Articular chondrocyte of knee joint (primary cell): ENCODE data around the gene DHX16. TPM values are rescaled to one million over a fixed set of nuclear protein-coding genes. Genes with fewer than 3 reads are reported as not detected.

Experiments used
- total RNA-seq: library from RNA; depleted of rRNA; stranded (reverse); fragments of >200 nt; gene quantifications from 2 replicates; pipeline ENCODE4 v1.2.3, GENCODE V29; 2012

The DHX16 gene
- 22.9 and 23.0 TPM in 2 replicates for total RNA-seq

DNA sequence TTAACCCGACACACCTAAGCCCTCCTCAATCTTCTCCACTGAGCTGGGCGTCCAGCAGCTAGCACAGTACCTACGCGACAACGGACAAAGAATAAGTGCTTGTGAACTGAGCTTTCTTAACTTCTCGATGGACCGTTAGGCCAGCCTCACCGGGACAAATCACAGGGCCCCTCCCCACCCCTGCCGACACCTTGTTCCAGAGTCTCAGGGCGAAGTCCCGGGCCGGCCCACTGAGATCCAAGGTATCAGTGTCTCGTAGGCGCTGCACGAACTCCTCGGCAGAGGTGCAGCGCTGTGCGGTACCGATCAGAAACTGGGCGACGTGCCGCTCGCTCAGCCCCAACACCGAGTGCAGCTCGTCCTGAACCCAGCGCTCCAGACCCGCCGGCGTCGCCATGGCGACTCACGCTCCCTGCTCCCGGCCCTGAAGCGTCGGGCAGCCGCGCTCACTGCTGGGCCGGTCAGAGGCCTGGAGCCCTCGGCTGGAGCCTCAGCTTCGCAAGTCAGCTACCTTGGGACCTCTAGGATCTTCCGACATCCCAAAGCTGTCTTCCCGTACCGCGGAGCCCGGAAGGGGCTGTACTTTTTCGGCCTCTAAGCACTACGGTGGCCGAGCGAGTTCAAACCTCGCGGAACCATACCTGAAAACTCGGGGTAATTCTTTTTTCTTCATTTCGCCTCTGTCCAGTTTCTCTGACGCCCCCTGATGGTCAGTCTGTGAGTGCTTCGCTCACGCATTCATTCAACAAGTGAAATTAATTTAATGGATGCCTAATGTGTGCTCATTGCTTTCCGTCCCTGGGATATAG lies at the start of gene DHX16:
DHX16 (minus strand) TSS at position 562 of the 809 bp plus-strand sequence; CDS start at position 397, 165 bp downstream.

GRCh38 chr6:30719791-30720737 lies 47.3 kb upstream of the DHX16 start, which contains the start of gene TUBB:
TSS of gene TUBB (plus strand) at chr6:30720352. CDS start at chr6:30720507, 155 bp downstream.

DNA sequence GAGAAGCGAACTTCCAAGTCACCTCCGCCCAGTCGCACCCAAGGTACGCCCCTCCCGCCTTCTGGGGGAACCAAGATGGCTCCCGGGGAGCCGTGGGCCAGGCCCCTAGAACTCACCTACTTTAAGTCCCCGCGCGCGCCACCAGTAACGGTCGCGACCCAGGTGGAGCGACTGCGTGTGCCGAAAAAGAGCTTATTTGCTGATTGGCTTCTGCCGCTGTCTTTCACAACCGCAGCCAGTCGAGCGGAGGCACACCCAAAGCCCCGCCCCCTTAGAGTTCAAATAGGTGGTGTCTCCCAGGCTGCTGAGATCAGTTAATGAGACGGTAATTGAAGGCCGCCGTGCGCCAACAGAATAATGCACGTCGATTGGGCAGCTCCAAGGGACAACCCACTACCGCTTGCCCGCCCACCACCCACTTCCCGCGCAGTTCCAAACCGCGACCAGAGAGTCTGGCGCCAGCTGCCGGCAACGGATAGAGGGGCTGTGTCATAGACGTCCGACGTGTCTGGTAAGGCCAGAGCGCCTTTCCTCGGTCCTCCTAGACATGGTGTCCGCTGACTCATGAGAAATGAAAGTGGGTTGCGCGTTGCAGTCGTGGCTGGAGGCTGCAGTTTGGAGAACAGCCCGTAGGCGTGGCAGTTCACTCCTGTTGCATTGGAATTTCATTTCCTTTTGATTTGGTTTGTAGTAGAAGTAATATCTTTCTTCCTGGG lies 44.5 kb upstream of the DHX16 start, which contains the start of gene MDC1:
MDC1 (minus strand) TSS at position 153 of the 716 bp plus-strand sequence. CDS start 2,106 bp downstream, outside the sequence.

DNA sequence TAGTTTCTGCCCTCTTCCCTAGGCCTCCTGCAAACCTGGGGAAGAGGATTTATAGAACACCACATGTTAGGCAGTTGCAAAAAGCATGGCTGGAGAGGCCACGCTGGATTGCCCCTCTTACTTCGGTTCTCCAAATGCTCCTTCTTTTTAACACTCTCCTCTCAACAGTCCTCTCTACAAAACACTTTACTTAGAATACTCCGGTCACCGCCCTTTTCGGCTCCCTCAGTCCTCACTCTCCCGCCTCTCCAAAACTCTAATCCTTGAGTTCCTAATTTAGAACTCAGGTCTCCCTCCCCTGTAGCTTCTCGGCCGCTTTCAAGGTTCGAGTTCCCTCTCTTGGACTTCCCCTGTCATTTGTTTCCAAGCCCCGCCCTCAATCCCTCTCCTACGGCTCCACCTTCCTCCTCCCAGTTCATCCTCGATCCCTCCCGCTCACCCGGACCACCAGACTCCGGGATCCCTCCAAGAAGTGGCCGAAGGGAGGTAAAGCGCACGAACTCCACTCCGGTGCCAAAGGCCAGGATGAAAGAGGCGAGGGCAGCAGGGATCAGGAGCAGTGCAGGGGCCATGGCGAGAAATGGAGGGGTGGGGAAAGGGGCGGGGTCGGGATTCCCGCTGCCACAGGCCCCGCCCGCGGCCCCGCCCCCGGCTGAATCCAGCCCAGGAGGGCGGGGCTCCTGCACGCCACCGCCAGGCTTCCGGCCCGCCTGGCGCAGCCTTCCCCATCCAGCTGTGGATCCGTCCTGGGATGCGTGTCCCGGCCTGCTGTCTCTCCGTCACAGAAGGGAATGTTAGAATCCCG lies 17.8 kb upstream of the DHX16 start, which contains the start of gene NRM:
NRM (minus strand) TSS at position 582 of the 805 bp plus-strand sequence; CDS start at position 572, 10 bp downstream.

DNA sequence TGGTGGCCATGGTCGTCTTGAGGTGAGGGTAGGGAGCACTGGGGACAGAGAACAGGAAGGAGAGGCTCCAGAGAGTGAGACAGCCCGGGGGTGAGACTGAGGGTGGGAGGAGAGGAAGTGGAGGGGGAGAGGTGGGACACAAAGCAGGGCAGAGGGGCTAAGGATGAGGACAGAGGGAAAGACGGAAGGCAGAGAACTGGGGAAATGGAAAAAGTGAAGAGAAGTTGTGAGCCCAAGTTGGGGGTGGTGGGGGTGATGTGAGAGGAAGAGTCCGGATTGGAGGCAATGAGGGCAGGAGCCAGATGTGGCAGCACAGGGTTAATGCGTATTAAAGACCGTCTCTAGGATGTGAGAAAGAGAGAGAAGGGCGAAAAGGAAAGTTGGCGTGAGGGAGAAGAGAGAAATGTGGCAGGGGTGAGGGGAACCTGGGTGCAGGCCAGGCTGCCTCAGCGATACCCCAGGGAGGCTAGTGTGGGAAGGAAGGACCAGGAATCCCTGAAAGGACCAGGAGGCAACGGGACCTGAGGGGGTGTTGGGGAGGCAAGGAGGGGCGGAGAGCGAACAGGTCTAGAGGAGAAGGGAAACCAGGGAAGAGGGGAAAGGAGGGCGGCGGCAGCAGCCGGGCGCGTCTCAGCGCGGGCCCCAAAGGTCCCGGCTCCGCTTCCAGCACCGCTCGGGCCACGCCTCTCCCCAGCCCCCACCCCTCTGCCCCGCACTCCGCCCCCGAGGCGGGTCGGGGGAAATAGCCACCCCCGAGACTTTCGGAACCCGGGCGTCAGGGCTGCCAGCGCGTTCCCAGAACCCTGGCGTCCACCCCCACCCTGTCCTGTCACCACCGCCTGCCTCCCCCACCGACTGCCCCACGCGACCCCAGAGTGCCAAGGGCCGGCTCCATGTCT lies 13.5 kb upstream of the DHX16 start, which contains the start of gene PPP1R18:
PPP1R18 (minus strand) TSS at position 637 of the 899 bp plus-strand sequence; CDS start at position 10, 627 bp downstream.

GRCh38 chr6:30646450-30647241 lies 26.2 kb downstream of the DHX16 start, which contains the start of gene C6orf136:
TSS of gene C6orf136 (plus strand) at chr6:30647133. CDS start at chr6:30647232, 99 bp downstream.

DNA sequence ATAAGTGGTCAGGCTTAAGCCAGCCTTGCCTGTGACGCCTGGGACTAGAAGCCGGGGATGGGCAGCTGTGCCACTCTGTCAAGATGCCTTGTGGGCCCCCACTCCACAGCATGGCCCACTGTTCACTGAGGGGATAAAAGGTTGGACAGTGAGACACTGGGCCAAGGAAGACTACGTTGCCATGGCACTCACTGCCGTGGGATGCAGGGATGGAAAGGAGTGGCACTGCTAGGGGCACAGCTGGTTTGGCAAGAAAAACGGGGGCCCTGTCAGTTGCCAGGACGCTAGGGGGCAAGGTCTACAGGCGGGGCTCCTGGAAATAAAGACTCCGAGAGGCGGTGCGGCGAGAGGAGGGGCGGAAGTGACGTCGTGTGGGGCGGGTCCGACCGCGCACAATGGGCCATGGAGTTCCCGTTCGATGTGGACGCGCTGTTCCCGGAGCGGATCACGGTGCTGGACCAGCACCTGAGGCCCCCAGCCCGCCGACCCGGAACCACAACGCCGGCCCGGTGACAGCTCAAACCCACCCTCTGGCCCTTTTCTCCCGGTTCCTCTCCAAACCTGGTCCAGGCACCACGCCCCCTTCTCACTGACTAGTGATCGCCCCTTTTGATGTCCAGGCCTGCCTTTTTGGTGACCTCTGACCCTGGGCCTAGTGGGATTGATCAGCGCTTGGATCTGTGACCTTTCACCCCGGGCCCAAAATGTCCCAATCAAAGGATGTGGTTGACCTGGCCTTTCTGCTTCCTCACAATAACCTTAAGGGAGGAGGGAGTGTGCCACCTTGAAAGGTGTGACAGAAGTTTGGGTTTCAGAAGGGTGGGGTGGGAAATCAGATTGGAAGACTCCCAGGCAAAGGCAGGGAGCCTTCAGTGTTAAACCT lies 46.1 kb downstream of the DHX16 start, which contains the start of gene ATAT1:
ATAT1 (plus strand) TSS at position 391 of the 883 bp plus-strand sequence.

DNA sequence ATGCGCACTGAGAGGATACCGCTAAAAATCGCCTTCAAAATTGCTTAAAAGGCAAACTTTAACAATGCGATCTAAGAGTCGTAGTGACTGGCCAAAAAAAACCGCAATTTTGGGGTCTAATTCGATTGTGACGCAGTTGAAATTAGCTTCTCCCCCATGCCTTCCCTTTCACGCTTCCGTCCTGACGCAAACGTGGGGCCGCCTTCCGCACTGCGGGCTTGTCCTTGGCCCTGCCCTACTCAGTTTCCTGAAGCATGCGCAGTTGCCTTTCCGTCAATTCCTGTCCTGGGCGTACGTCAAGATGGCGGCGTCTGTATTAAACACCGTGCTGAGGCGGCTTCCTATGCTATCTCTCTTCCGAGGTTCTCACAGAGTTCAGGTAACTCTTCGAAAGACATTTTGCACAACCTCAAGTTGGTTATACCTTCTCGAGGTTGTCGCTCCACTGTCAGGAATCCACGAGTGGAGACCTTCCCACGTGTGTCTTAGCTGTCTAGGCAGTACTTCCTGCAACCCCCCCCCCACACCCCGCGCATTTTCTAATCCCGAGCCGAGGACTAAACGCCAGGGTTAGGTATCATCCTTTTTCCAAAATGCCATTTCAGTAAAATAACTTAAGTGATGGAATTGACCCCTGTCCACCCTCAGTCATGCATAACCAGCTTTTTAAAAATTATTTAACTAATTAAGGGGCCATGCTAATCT lies 55.1 kb downstream of the DHX16 start, which contains the start of gene MRPS18B:
MRPS18B (plus strand) TSS at position 276 of the 705 bp plus-strand sequence; CDS start at position 302, 26 bp downstream.

DNA sequence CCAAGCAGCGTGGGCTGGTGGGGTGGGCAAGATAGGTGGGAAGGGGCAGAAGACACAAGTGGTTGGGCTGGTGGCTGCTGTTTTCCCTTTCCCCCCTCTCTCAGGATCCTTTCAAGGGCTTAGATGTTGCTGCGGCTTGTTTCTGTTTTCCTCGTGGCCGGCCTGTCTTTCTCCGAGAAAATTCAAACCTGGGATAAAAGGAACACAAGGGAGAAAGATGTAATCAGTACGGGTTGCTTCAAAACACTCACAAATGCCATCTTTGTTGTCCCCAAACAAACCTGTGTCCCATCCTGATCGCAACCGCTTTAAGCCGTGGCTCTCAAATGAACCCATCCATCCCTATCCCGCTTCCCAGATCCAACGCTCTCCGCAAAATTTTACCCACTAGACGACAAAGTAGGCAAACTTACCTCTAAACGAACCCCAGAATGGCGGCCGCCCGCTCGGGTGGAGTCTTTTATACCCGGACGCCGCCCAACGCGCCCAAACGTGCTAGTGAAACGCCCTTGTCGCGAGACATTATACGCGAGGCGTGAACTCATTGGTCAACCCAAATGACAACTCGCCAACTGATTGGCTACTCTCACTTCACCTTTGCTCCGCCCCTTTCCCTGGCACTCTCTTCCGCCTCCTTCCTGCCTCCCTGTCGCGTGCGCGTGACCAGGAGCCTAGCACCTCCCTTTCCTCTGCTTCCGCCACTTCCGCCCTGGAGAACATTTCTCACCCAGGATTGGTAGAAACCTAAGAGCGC lies 55.8 kb downstream of the DHX16 start, which contains the start of gene PPP1R10:
PPP1R10 (minus strand) TSS at position 433 of the 754 bp plus-strand sequence. CDS start 7,299 bp downstream, outside the sequence.

Other genes starting within 250 kb of the DHX16 start
- gene HLA-E, start 183.5 kb downstream of the DHX16 start, total RNA-seq: 291 and 298 TPM in 2 replicates
- 53.3 and 53.5 TPM in 2 replicates for gene GNL1, start 116.5 kb downstream of the DHX16 start, total RNA-seq
- gene PRR3, start 115.7 kb downstream of the DHX16 start, total RNA-seq: 5.7 and 8.2 TPM in 2 replicates
- 41.1 and 45.6 TPM in 2 replicates for gene ABCF1, start 101.6 kb downstream of the DHX16 start, total RNA-seq
- 43.3 and 56.8 TPM in 2 replicates for gene PPP1R10, start 55.8 kb downstream of the DHX16 start, total RNA-seq
- 84.2 and 95.2 TPM in 2 replicates for gene MRPS18B, start 55.2 kb downstream of the DHX16 start, total RNA-seq
- 4.6 and 6.3 TPM in 2 replicates for gene ATAT1, start 46.1 kb downstream of the DHX16 start, total RNA-seq
- gene C6orf136, start 25.9 kb downstream of the DHX16 start, total RNA-seq: 1.1 and 2.9 TPM in 2 replicates
- 47.8 and 67.2 TPM in 2 replicates for gene PPP1R18, start 13.6 kb upstream of the DHX16 start, total RNA-seq
- 3.5 and 4.4 TPM in 2 replicates for gene NRM, start 18.0 kb upstream of the DHX16 start, total RNA-seq
- 6.8 and 8.4 TPM in 2 replicates for gene MDC1, start 44.3 kb upstream of the DHX16 start, total RNA-seq
- 566 and 592 TPM in 2 replicates for gene TUBB, start 47.3 kb upstream of the DHX16 start, total RNA-seq
- 90.3 and 99.3 TPM in 2 replicates for gene FLOT1, start 69.7 kb upstream of the DHX16 start, total RNA-seq
- gene IER3, start 71.5 kb upstream of the DHX16 start, total RNA-seq: 17.0 and 54.6 TPM in 2 replicates
- gene DDR1, start 211.5 kb upstream of the DHX16 start, total RNA-seq: 16.7 and 22.2 TPM in 2 replicates
- 12.3 and 16.5 TPM in 2 replicates for gene GTF2H4, start 235.2 kb upstream of the DHX16 start, total RNA-seq
- gene VARS2, start 241.2 kb upstream of the DHX16 start, total RNA-seq: 10.8 and 14.5 TPM in 2 replicates